Astrocyte (in vitro differentiated cells and primary cell): Measurements from ENCODE around the gene SNCAIP.

Experiments
- CTCF ChIP-seq: IDR thresholded peaks from 2 replicates; pipeline ENCODE4 v1.5.1; 2011; ENCODE audit warnings: low read depth, mild to moderate bottlenecking, inconsistent platforms, low read length, moderate library complexity; ENCODE audit not compliant: insufficient read depth
- EZH2 ChIP-seq: IDR thresholded peaks from 2 replicates; pipeline ENCODE4 v1.6.1; 2012; ENCODE audit warnings: mild to moderate bottlenecking, low read length, inconsistent platforms; ENCODE audit not compliant: insufficient read depth

DNA sequence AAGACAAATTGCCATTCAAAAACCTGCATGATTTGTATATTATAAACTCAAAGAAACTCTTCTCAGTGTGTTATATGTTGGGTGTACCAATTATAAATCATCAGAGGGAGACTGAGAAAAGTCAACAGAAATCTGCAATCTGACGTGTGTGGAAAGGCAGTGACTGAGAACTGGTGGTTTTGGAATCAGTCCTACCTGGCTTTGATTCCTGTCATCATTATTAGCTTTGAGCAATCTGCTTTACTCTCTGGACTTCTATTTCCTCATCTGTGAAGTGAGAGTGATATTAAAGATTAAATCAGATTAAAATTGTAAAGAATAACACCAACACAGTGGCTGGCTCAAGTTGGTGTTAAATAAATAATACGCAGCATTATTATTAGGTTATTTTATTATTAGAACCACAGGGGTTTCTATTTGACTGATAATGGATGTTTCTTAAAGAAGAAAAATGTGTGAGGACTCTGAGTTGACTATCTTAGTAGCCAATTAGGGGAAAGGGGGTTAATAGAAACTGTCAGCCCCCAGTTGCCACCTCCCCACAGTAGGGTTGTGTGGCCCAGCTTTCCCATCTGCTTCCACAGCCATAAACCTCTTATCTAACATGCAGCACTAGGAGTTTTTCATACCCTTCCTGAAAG lies 59.6 kb downstream of the SNCAIP start:
- TF ChIP-seq CTCF (no peak), EZH2 (no peak)
